ENCODE measurements around the gene ACTR8. TPM values are rescaled to one million over a fixed set of nuclear protein-coding genes. Genes with fewer than 3 reads are reported as not detected.
"Not testable (repeated sequence)": the region's sequence is repeated elsewhere in the genome, so short reads cannot be mapped to it uniquely, and the experiment has no call there.

ACTR8 gene
- total RNA-seq: 30.7 and 34.2 TPM in 2 replicates

GRCh38 chr3:53881691-53882593 lies at the start of gene ACTR8:
TSS of gene ACTR8 (minus strand) at chr3:53882152. CDS start at chr3:53882101, 51 bp downstream.
- no peak for DNase-seq (ENCODE audit: extremely low read depth, low read depth, low spot score)

- DNase-seq (ENCODE audit: extremely low read depth, low read depth, low spot score): not testable (repeated sequence)
Measured at GRCh38 chr3:53927208-53927872, 45.4 kb upstream of the ACTR8 start.

- DNase-seq (ENCODE audit: extremely low read depth, low read depth, low spot score): no peak
Measured at GRCh38 chr3:53921296-53921695, 39.3 kb upstream of the ACTR8 start.

- no peak for DNase-seq (ENCODE audit: extremely low read depth, low read depth, low spot score)
Measured at GRCh38 chr3:53919741-53920140, 37.8 kb upstream of the ACTR8 start.

GRCh38 chr3:53913401-53913800 lies 31.4 kb upstream of the ACTR8 start:
- DNase-seq (ENCODE audit: extremely low read depth, low read depth, low spot score): no peak

GRCh38 chr3:53902711-53903110 lies 20.8 kb upstream of the ACTR8 start:
- no peak for DNase-seq (ENCODE audit: extremely low read depth, low read depth, low spot score)

- no peak for DNase-seq (ENCODE audit: extremely low read depth, low read depth, low spot score)
Measured at GRCh38 chr3:53902067-53902466, 20.1 kb upstream of the ACTR8 start.

- DNase-seq (ENCODE audit: extremely low read depth, low read depth, low spot score): no peak
Measured at GRCh38 chr3:53900666-53901331, 18.8 kb upstream of the ACTR8 start.

- DNase-seq (ENCODE audit: extremely low read depth, low read depth, low spot score): no peak
Measured at GRCh38 chr3:53899750-53900149, 17.8 kb upstream of the ACTR8 start.

GRCh38 chr3:53892286-53892637 lies 10.3 kb upstream of the ACTR8 start:
- no peak for DNase-seq (ENCODE audit: extremely low read depth, low read depth, low spot score)

- peak; percentile 89 for DNase-seq (ENCODE audit: extremely low read depth, low read depth, low spot score)
Measured at GRCh38 chr3:53891497-53892285, 9.7 kb upstream of the ACTR8 start, which contains the start of gene SELENOK. TSS of gene SELENOK (minus strand) at chr3:53891859.

GRCh38 chr3:53890726-53891475 lies 8.9 kb upstream of the ACTR8 start:
- DNase-seq (ENCODE audit: extremely low read depth, low read depth, low spot score): no peak

- no peak for DNase-seq (ENCODE audit: extremely low read depth, low read depth, low spot score)
Measured at GRCh38 chr3:53888232-53888631, 6.3 kb upstream of the ACTR8 start.

- DNase-seq (ENCODE audit: extremely low read depth, low read depth, low spot score): no peak
Measured at GRCh38 chr3:53887446-53887845, 5.5 kb upstream of the ACTR8 start.

- DNase-seq (ENCODE audit: extremely low read depth, low read depth, low spot score): no peak
Measured at GRCh38 chr3:53885239-53885638, 3.3 kb upstream of the ACTR8 start.

- no peak for DNase-seq (ENCODE audit: extremely low read depth, low read depth, low spot score)
Measured at GRCh38 chr3:53884623-53885022, 2.7 kb upstream of the ACTR8 start.

- DNase-seq (ENCODE audit: extremely low read depth, low read depth, low spot score): no peak
Measured at GRCh38 chr3:53883008-53883407, 1.1 kb upstream of the ACTR8 start.

- DNase-seq (ENCODE audit: extremely low read depth, low read depth, low spot score): no peak
Measured at GRCh38 chr3:53880396-53881345, 1.3 kb downstream of the ACTR8 start.
